ENCODE data around the gene ANGEL1. TPM values are rescaled to one million over a fixed set of nuclear protein-coding genes. Genes with fewer than 3 reads are reported as not detected.
A peak's percentile ranks its signal among the peaks of the same experiment; 100 is the strongest.

Gene ANGEL1
- total RNA-seq, 1 donor from 2014 or later = 9.6 TPM

DNA sequence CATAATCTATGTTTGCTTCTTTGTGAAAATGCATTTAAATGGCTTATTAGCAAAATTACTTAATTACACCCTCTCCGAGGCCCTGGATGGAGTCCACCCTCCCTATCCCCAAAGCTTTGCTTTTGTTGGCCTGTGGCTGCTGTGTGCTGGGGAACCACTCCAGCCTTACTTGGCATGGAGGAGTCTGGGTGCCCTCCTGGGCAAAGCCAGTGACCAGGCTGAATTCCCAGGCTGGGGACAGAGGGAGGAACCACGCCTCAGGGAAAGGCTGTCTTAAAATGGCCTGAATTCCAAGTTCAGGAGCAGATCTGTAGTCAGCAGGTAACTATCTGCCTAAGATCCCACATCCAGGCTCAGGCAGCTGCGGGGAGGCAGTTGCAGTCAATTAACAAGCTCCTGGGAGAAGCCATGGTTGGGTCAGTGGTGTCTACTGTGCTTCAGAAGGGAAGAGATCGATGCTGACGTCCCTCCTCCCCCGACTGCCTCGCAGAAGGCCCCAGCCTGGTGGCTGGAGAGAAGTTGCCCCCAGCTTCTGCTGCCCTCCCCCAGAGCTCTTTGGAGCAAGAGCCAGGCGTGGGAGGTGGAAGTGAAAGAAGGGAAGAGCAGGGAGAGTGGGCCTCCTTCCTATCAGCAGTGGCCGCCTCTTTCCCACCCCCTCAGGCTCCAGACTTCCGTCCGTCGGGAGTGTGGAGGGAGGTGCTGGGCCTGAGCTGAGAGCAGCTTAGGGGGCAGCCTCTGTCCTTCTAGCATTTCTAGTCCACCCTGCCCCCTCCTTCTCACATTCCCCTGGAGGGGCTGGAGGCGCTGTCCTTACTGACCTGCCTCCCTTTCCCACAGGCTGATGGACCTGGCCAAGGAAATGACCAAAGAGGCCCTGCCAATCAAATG is 40.1 kb downstream of the ANGEL1 start:
- TF ChIP-seq, protein P1, sequence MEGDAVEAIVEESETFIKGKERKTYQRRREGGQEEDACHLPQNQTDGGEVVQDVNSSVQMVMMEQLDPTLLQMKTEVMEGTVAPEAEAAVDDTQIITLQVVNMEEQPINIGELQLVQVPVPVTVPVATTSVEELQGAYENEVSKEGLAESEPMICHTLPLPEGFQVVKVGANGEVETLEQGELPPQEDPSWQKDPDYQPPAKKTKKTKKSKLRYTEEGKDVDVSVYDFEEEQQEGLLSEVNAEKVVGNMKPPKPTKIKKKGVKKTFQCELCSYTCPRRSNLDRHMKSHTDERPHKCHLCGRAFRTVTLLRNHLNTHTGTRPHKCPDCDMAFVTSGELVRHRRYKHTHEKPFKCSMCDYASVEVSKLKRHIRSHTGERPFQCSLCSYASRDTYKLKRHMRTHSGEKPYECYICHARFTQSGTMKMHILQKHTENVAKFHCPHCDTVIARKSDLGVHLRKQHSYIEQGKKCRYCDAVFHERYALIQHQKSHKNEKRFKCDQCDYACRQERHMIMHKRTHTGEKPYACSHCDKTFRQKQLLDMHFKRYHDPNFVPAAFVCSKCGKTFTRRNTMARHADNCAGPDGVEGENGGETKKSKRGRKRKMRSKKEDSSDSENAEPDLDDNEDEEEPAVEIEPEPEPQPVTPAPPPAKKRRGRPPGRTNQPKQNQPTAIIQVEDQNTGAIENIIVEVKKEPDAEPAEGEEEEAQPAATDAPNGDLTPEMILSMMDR (IDR thresholded peaks at IDR 0.05) = no peak
- H3K9me3 Mint-ChIP-seq (ENCODE audit: low read depth) = no peaks in the 10 kb centered on the region
- H3K4me1 Mint-ChIP-seq (ENCODE audit: low read depth) = peaks cover 24% of the 10 kb centered on the region
- DNase-seq (ENCODE audit: low spot score) = peak; percentile 50
- no peaks in the 10 kb centered on the region for H3K27me3 Mint-ChIP-seq (ENCODE audit: low read depth)
- H3K27ac Mint-ChIP-seq (ENCODE audit: unreplicated experiment) = peak overlapping the region; percentile 89
- H3K4me3 Mint-ChIP-seq (ENCODE audit: unreplicated experiment) = peak overlapping the region; percentile 35
- H3K36me3 Mint-ChIP-seq (ENCODE audit: low read depth) = no peaks in the 10 kb centered on the region

DNA sequence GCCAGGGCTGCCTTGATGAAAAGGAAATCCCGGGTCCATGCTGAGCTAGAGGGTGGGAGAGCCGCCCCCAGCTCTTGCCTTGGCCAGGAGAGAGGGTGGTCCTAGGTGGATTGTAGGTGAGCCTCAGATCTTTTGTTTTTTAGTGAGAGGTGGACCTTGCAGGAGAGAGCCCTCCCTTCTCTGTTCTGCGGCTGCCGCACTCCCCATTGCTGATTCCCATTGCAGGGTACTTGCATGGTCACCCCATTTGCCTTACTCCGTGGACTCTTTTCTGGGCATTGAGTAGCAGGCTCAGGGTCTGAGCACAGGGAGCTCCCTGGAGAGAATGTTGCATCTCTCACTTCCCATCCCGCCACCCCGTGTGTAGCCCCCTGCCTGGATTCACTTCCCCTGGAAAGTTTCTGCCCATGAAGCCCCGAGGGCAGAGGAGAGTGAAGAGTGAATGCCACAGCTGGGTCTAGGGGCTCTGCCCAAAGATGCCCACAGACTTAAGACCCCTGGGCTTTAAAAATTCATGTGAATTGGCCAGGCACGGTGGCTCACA is 41.2 kb downstream of the ANGEL1 start:
- Mint-ChIP-seq H3K4me1 (ENCODE audit: low read depth) (peaks cover 24% of the 10 kb centered on the region), H3K27ac (ENCODE audit: unreplicated experiment) (no peak overlapping the region)
- peak; percentile 47 for DNase-seq (ENCODE audit: low spot score)

DNA sequence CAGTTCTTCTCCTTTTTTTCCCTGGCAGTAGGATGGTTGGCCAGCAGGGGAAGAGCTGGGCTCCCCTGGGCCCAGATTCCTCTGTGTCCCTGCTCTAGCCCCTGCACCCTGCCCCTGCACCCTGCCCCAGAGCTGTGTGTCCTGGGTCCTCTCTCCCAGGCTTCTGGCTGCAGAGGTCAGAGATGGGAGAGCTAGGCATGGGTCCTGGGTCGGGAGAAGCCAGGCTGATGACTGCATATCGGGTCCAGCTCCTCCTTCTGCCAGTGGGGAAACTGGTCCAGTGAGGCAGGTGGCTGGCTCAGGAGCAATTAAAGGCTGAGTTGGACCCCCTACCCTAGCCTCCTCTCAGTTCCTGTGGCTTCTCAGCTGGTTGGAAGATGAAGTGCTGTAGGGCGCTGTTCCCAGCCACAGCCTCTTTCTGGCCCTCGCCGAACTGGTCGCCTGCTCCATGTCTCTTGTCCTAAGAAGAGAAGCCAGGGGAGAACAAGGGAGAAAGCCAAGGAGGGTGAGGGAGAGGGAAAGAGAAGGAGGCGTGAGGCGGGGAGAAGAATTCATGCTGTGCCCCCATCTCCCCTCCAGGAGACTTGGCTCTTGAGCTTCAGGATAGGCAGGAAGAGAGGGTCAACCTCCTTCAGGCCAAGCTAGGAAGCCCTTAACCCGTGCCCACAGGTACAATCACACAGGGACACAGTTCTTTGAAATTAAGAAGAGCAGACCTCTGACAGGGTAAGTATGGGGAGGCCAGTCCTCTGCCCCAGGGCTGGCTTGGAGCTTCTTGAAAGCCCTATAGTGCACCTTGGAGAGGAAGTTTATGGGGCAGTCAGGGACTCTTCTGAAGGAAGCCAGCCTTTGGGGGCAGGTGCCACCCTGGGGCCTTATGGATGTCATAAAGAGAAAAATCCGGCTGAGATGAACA is 41.9 kb downstream of the ANGEL1 start:
- TF ChIP-seq, protein P1 (IDR thresholded peaks at IDR 0.05) = no peak
- Mint-ChIP-seq H3K4me3 (ENCODE audit: unreplicated experiment) (no peak overlapping the region), H3K36me3 (ENCODE audit: low read depth) (no peaks in the 10 kb centered on the region), H3K4me1 (ENCODE audit: low read depth) (peaks cover 24% of the 10 kb centered on the region), H3K27me3 (ENCODE audit: low read depth) (no peaks in the 10 kb centered on the region), H3K27ac (ENCODE audit: unreplicated experiment) (no peak overlapping the region), H3K9me3 (ENCODE audit: low read depth) (no peaks in the 10 kb centered on the region)
- DNase-seq (ENCODE audit: low spot score) = peak; percentile 46

More for the DNA sequence above, 41.2 kb downstream of the ANGEL1 start:
- Mint-ChIP-seq H3K27me3 (ENCODE audit: low read depth) (no peaks in the 10 kb centered on the region), H3K36me3 (ENCODE audit: low read depth) (no peaks in the 10 kb centered on the region), H3K4me3 (ENCODE audit: unreplicated experiment) (no peak overlapping the region), H3K9me3 (ENCODE audit: low read depth) (no peaks in the 10 kb centered on the region)
- TF ChIP-seq, protein P1 (IDR thresholded peaks at IDR 0.05) = no peak

DNA sequence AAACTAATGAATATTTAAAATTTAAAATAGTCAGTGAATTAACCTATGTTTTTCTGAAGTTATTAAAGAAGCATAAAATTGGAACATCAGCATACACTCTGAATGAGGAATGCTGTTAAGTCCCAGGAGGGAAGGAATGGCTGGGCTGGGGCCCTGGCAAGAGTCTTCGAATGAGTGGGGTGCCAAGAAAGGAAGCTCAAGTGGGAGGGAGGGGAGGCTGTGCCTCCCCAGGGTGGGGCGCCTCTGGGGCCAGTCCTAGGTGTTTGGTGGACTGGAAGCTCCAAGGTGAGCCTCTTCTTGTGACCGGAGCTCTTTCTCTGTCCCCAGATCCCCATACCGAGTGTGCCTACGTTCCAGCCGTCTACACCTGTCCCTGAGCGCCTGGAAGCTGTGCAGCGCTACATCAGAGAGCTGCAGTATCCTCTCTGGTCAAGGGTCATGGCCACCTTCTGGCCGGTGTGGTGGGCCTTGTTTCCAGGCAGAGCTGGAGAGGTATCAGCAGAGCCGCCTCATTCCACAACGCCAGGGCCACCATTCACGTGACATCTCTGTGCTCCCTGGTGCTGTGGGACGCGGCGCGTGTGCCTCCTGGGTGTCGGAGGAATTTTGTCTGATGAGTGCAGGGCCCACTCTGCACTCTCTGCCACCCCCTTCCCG is 42.9 kb downstream of the ANGEL1 start:
- H3K4me3 Mint-ChIP-seq (ENCODE audit: unreplicated experiment) = no peak overlapping the region
- no peaks in the 10 kb centered on the region for H3K9me3 Mint-ChIP-seq (ENCODE audit: low read depth)
- DNase-seq (ENCODE audit: low spot score) = peak; percentile 73
- TF ChIP-seq, protein P1 (IDR thresholded peaks at IDR 0.05) = no peak
- peaks cover 28% of the 10 kb centered on the region for H3K4me1 Mint-ChIP-seq (ENCODE audit: low read depth)
- H3K36me3 Mint-ChIP-seq (ENCODE audit: low read depth) = peaks cover 2% of the 10 kb centered on the region
- H3K27ac Mint-ChIP-seq (ENCODE audit: unreplicated experiment) = no peak overlapping the region
- H3K27me3 Mint-ChIP-seq (ENCODE audit: low read depth) = no peaks in the 10 kb centered on the region

All from chondrocyte (in vitro differentiated cells).